Hepatocyte (in vitro differentiated cells): ENCODE measurements around the gene FHIP2A.

Experiments used
- EZH2 ChIP-seq: fragments of 200-600 bp; sonication (generic); IDR thresholded peaks from 2 replicates; pipeline ENCODE4 v1.6.1; 2016; ENCODE audit warnings: antibody characterized with exemption, mild to moderate bottlenecking, borderline replicate concordance
- TF ChIP-seq, protein P1 (sequence below): fragments of 200-600 bp; sonication (generic); IDR thresholded peaks from 2 replicates; pipeline ENCODE4 v1.5.1; 2016; ENCODE audit warnings: antibody characterized with exemption, mild to moderate bottlenecking; ENCODE audit not compliant: poor library complexity

- TF ChIP-seq EZH2 = no peak
- TF ChIP-seq, protein P1, sequence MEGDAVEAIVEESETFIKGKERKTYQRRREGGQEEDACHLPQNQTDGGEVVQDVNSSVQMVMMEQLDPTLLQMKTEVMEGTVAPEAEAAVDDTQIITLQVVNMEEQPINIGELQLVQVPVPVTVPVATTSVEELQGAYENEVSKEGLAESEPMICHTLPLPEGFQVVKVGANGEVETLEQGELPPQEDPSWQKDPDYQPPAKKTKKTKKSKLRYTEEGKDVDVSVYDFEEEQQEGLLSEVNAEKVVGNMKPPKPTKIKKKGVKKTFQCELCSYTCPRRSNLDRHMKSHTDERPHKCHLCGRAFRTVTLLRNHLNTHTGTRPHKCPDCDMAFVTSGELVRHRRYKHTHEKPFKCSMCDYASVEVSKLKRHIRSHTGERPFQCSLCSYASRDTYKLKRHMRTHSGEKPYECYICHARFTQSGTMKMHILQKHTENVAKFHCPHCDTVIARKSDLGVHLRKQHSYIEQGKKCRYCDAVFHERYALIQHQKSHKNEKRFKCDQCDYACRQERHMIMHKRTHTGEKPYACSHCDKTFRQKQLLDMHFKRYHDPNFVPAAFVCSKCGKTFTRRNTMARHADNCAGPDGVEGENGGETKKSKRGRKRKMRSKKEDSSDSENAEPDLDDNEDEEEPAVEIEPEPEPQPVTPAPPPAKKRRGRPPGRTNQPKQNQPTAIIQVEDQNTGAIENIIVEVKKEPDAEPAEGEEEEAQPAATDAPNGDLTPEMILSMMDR = no peak
These were observed 9.7 kb upstream of the FHIP2A start for GRCh38 chr10:114811862-114812261.
